Fibroblast of the aortic adventitia (primary cell): ENCODE results near the gene GNAO1. TPM values are rescaled to one million over a fixed set of nuclear protein-coding genes. Genes with fewer than 3 reads are reported as not detected.
A peak's percentile ranks its signal among the peaks of the same experiment; 100 is the strongest.

Experiments used
- DNase-seq: peaks from one replicate; pipeline ENCODE4 v3.0.0-alpha.2; 2010; ENCODE audit warnings: low read depth
- H3K4me3 ChIP-seq: 2 replicates; pipeline ENCODE4 v1.5.1; 2011; ENCODE audit warnings: low read depth, mild to moderate bottlenecking, control low read depth, low read length, moderate library complexity
- CTCF ChIP-seq: IDR thresholded peaks from 2 replicates; pipeline ENCODE4 v1.5.1; 2011; ENCODE audit warnings: mild to moderate bottlenecking, low read length, control low read depth, inconsistent platforms; ENCODE audit not compliant: insufficient read depth
- total RNA-seq: library from RNA; depleted of rRNA; stranded (reverse); fragments of >200 nt; gene quantifications from 2 replicates; pipeline ENCODE4 v1.2.3, GENCODE V29; 2012; ENCODE audit warnings: low replicate concordance

The GNAO1 gene
- total RNA-seq, 1 donor = 0.09 TPM

- no peak for TF ChIP-seq CTCF
- no peak overlapping the region for H3K4me3 ChIP-seq
- no peak for DNase-seq
These were observed 102.7 kb downstream of the GNAO1 start for GRCh38 chr16:56294014-56294413.

GRCh38 chr16:56294579-56294978, 103.3 kb downstream of the GNAO1 start:
- DNase-seq = peak; percentile 90
- H3K4me3 ChIP-seq = no peak overlapping the region
- TF ChIP-seq CTCF = no peak

- H3K4me3 ChIP-seq = no peak overlapping the region
- TF ChIP-seq CTCF = no peak
- no peak for DNase-seq
These were observed 103.9 kb downstream of the GNAO1 start for GRCh38 chr16:56295059-56295665.

GRCh38 chr16:56295739-56296527, 104.6 kb downstream of the GNAO1 start:
- no peak for DNase-seq
- H3K4me3 ChIP-seq = no peak overlapping the region
- no peak for TF ChIP-seq CTCF

- H3K4me3 ChIP-seq = no peak overlapping the region
- DNase-seq = no peak
- TF ChIP-seq CTCF = no peak
These were observed 106.4 kb downstream of the GNAO1 start for GRCh38 chr16:56297684-56298083.

- DNase-seq = no peak
- no peak overlapping the region for H3K4me3 ChIP-seq
- no peak for TF ChIP-seq CTCF
These were observed 106.8 kb downstream of the GNAO1 start for GRCh38 chr16:56298116-56298515.
